Measurements from ENCODE around the gene L2HGDH.
"Not testable (repeated sequence)": the region's sequence is repeated elsewhere in the genome, so short reads cannot be mapped to it uniquely, and the experiment has no call there.

L2HGDH gene

GRCh38 chr14:50311972-50312733 lies at the start of gene L2HGDH, which contains the start of gene DMAC2L:
Gene L2HGDH (minus strand): TSS chr14:50312229. CDS start chr14:50312150, 79 bp downstream.
Gene DMAC2L (plus strand): TSS chr14:50312324. CDS start chr14:50321488, 9,164 bp downstream.
- no peak for TF ChIP-seq CTCF (IDR thresholded peaks at IDR 0.05; ENCODE audit: extremely low read depth, missing control alignments)

GRCh38 chr14:50360851-50361250 lies 48.8 kb upstream of the L2HGDH start:
- TF ChIP-seq CTCF (IDR thresholded peaks at IDR 0.05; ENCODE audit: extremely low read depth, missing control alignments) = no peak
- DNase-seq (ENCODE audit: low spot score) = no peak

More at GRCh38 chr14:50311972-50312733, at the start of gene L2HGDH, which contains the start of gene DMAC2L:
- DNase-seq (ENCODE audit: low spot score) = peak; percentile 98

- no peak for DNase-seq (ENCODE audit: low spot score)
- no peak for TF ChIP-seq CTCF (IDR thresholded peaks at IDR 0.05; ENCODE audit: extremely low read depth, missing control alignments)
These were observed 48.1 kb upstream of the L2HGDH start for GRCh38 chr14:50360093-50360492.

GRCh38 chr14:50359631-50360030 lies 47.6 kb upstream of the L2HGDH start:
- no peak for DNase-seq (ENCODE audit: low spot score)
- no peak for TF ChIP-seq CTCF (IDR thresholded peaks at IDR 0.05; ENCODE audit: extremely low read depth, missing control alignments)

GRCh38 chr14:50357753-50358395 lies 45.8 kb upstream of the L2HGDH start:
- no peak for DNase-seq (ENCODE audit: low spot score)
- TF ChIP-seq CTCF (IDR thresholded peaks at IDR 0.05; ENCODE audit: extremely low read depth, missing control alignments) = no peak

- no peak for DNase-seq (ENCODE audit: low spot score)
- no peak for TF ChIP-seq CTCF (IDR thresholded peaks at IDR 0.05; ENCODE audit: extremely low read depth, missing control alignments)
These were observed 45.1 kb upstream of the L2HGDH start for GRCh38 chr14:50357124-50357523.

GRCh38 chr14:50356283-50356682 lies 44.3 kb upstream of the L2HGDH start:
- not testable (repeated sequence) for DNase-seq (ENCODE audit: low spot score)
